Ishikawa (cell line): Measurements from ENCODE around the gene THYN1.

ENCODE experiments used
- FOXM1 ChIP-seq: IDR thresholded peaks from 2 replicates; pipeline ENCODE4 v1.6.1; 2012; ENCODE audit warnings: low read depth, borderline replicate concordance
- NFIC ChIP-seq: IDR thresholded peaks from 2 replicates; pipeline ENCODE4 v1.6.1; 2012
- TAF1 ChIP-seq: IDR thresholded peaks from 2 replicates; pipeline ENCODE4 v1.6.1; 2012; ENCODE audit warnings: low read depth, mild to moderate bottlenecking
- TEAD4 ChIP-seq: IDR thresholded peaks from 2 replicates; pipeline ENCODE4 v1.6.1; 2012
- YY1 ChIP-seq: IDR thresholded peaks from 2 replicates; pipeline ENCODE4 v1.6.1; 2012; ENCODE audit warnings: low read depth
- TF ChIP-seq, protein P1 (sequence below): IDR thresholded peaks from 2 replicates; pipeline ENCODE4 v1.6.1; 2012

DNA sequence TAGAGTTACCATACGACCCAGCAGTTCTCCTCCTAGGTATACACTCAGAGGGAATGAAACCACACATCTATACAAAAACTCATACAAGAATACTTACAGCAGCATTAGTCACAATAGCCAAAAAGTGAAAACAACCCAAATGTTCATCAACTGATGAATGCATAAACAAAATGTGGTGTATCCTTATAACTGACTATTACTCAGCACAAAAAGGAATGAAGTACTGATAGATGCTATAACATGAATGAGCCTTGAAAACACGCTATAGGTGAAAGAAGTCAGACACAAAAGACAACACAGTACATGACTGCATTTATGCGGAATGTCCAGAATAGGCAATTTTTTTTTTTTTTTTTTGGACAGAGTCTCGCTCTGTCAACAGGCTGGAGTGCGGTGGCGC, 52.5 kb downstream of the THYN1 start:
- no peak for TF ChIP-seq FOXM1
- TF ChIP-seq, protein P1, sequence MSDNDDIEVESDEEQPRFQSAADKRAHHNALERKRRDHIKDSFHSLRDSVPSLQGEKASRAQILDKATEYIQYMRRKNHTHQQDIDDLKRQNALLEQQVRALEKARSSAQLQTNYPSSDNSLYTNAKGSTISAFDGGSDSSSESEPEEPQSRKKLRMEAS, result no peak
- TF ChIP-seq NFIC, result no peak
- TF ChIP-seq TEAD4, result no peak
- TF ChIP-seq YY1, result no peak
- no peak for TF ChIP-seq TAF1
